Fibroblast of gingiva (primary cell): ENCODE data around the gene MS4A4A.
"Not testable (repeated sequence)": the region's sequence is repeated elsewhere in the genome, so short reads cannot be mapped to it uniquely, and the experiment has no call there.

ENCODE experiments used
- DNase-seq: peaks from one replicate; pipeline ENCODE4 v3.0.0-alpha.2; 2011; ENCODE audit warnings: low read depth

The MS4A4A gene

DNA sequence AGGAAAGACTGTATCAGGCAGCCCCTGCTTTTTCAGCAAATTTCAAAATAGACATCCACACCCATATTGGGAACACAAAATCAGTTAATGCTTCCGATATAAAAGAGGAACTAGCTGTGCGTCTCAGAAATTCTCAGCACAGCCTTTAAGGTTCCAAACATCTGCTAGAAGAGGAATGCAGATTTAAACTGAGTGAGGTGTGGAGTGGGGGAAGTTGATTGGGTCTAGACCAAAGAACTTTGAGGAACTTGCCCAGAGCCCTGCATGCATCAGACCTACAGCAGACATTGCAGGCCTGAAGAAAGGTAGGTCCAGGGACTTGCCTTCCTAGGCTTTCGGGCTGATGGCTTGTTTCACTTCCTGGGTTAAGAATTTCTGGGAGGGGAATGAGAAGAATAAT is at the start of gene MS4A4A:
TSS of gene MS4A4A (plus strand) at position 255 of the 400 bp plus-strand sequence. CDS start at position 265, 10 bp downstream.
- no peak for DNase-seq

GRCh38 chr11:60230681-60231080 is 49.8 kb upstream of the MS4A4A start:
- DNase-seq, result no peak

GRCh38 chr11:60235321-60235720 is 45.1 kb upstream of the MS4A4A start:
- no peak for DNase-seq

GRCh38 chr11:60240662-60241061 is 39.8 kb upstream of the MS4A4A start:
- no peak for DNase-seq

DNA sequence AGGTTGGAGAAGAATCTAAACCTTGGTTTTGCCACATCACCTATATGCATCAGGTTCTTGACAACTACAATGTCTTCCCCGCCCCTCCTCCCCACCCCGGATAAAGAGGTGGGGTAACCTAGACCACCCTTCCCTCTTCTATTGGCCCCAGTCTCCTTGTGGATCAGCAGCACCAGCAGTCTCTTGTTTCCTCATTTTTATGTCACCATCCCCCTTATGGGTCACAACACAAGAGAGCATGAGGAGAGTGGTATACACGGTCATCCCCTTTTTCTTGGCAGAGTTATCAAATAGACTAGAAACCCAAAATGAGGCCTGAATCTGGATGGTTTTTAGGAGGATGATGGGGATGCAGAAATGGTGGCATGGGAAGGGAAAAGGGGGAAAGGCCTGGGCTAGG is 38.7 kb upstream of the MS4A4A start:
- no peak for DNase-seq

- DNase-seq, result no peak
Observed at GRCh38 chr11:60242740-60243239, 37.7 kb upstream of the MS4A4A start, which contains the start of gene MS4A4E. Gene MS4A4E, minus strand, starts transcription at chr11:60243137. Its CDS starts 13,082 bp downstream, at chr11:60230055.

DNA sequence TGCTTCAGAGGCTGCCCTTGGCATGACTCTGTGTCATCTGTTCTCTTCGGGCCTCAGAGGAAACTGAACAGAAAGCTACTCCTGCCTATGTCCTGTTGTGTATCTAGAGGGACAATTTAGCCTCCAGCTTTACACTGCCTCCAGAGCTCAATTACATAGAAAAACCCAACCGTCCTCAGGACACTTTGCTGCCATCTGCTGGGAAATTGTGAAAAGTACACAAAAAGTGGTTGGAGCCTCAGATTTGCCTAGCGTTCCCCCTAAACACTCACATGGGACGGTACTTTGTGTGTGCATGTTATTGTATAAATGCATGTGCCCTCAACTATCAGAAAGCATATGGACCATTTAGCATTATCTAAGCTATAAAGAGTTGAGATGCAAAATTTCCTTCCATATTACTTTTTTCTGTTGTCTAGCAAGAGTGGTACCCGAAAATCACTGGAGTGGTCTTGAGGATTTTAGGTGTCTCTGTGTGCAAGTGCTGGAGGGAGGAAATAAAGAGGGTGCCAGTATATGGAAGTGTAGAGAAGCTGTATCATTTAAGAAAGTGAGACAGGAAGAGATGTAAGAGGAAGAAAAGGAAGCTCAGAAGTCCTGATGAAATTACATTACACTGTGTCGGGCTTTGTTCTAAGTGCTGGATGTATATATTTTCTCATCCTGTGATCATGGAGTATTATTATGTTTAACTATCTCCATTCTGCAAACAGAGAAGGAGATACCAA is 28.8 kb upstream of the MS4A4A start:
- DNase-seq, result peak; percentile 2

GRCh38 chr11:60252213-60253108 is 28.0 kb upstream of the MS4A4A start:
- DNase-seq, result no peak

DNA sequence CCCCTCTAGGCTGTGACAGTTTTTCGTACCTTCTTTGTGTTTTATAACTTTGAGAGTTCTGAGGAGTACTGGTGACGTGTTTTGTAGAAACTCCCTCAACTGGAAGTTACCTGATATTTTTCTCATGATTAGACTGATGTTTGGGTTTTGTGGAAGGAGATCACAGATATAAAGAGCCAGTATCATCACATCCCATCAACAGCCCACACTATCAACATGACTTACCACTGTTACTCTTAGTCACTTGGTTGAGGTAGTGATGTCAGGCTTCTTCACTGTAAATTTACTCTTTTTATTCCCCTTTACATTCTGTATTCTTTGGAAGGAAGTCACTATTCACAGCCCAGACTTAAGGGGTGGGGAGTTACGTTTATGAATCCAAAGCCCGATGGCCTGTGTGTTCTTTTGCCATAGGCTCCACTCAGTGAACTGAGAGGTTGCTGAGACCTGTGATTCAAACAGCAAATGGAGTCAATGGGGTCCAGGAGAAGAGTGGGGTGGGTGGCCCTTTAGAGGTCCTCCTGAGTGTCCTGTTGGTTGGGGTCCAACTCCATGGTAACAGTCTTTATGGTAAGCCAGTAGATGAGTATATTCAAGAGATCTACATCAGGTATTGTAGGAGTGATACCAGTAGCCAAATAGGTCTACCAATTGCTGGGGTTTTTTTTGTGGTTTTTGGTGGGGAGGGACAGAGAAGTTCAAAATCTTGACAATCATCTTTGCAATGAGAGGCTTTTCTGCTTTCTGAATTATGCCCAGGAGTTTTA is 22.3 kb upstream of the MS4A4A start:
- no peak for DNase-seq

DNA sequence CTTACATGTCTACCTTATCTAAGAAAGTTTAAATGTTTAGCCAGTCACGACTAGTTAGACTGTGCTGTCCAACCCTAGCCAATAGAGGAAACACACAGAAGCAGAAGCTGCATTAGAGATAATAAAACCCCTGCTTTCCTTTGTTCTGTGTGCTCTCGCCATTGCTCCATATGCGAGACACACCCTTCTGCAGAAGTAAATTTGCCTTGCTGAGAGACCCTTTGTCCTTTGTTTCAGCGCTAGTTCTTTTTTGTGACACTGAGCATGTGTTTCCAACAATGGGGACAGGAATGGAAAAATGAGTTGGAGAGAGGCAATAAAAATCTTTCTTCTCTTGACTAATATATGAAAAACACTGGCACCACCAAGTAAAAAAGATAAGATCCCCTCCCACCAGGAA is 19.5 kb upstream of the MS4A4A start:
- DNase-seq, result no peak

DNA sequence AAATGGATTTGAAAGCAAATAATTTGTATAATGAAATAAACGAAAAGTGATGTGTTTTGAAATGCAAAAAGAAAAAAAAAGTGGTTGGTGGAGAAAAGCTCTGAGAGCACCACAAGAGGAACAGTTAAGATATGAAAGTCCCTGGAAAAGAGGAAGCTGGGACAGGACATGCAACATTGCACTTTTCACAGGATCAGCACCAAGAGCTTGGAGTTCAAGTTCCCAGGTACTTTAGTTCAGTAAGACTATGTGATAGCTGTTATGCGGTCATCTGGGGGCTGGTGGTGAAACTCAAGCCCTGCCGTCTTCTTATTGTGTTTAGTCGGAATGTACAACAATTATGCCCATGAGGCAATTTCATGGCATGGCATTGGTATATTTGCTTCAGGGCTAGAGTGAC is 17.1 kb upstream of the MS4A4A start:
- no peak for DNase-seq

GRCh38 chr11:60264644-60265043 is 15.8 kb upstream of the MS4A4A start:
- DNase-seq, result no peak

DNA sequence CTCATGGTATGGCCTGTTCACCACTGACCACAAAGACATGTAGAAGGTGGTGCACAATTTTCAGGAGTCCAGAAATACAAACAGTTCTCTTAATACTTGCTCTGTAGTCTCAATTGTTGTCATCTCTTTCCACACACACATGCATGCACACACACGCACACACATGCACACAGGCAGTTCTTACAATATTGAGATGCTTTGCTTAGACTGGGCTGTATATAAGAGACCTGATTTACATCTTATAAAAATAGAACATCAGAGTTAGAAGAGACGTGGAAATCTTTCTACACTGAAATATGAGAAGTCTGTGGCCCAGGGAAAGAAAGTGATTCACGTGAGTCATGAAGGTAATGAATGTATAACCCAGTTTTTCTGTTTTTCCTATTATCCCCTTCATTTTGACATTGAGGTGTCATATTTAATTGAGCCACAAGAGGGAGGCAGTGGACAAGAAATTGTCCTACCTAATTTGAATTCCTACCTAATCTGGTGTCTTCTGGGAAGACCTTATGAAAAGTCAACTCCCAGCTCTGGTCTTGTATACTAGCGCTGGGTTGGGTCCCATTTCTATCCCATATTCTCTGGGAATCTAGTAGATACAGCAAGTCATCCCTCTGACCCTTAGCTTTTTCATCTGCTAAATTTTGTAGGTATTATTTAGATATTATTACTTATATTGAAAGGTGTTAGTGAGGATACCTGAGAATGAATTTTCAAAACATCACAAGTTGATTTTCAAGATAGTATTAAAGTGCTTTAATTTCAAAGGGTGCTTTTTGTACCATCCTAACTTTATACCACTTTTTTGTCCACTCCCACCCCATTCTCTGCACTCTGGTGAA is 14.9 kb upstream of the MS4A4A start:
- DNase-seq, result peak; percentile 2

DNA sequence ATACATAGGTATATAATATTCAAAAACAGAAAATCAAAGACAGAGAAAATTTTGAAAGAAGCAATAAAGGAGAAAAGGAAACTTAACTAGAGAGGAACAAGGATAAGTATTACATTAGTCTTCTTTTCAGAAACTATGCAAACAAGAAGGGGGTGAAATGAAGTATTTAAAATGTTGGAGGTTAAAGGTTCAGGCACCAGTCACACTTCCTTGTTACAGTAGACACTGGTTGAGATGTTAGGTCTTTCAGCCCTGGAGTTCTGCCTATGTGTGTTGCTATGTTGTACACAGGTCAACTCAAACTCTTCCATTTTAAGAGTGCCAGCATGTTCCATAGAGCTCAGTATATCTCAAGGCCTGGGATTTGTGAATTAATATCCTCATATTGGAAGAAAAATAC is 6.0 kb upstream of the MS4A4A start:
- no peak for DNase-seq

- DNase-seq, result no peak
Observed at GRCh38 chr11:60281485-60281884, 1.0 kb downstream of the MS4A4A start.

DNA sequence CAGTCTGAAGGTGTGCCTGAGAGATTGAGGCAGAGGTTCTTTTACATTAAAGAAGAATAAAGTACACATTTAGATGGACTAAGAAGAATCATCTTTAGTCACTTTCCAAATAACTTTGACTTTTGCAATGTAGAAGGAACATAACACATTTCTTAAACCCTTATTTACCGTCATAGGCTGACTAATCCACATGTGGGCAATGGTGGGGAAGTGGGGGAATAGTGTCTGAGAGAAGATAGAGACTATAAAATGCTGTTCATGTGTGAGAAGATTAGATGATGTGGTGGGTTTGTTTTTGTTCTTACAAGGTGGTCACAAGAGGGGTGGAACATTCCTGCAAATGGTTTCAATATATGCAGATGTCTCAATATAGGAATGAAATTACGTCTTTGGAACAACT is 1.8 kb downstream of the MS4A4A start:
- DNase-seq, result no peak

DNA sequence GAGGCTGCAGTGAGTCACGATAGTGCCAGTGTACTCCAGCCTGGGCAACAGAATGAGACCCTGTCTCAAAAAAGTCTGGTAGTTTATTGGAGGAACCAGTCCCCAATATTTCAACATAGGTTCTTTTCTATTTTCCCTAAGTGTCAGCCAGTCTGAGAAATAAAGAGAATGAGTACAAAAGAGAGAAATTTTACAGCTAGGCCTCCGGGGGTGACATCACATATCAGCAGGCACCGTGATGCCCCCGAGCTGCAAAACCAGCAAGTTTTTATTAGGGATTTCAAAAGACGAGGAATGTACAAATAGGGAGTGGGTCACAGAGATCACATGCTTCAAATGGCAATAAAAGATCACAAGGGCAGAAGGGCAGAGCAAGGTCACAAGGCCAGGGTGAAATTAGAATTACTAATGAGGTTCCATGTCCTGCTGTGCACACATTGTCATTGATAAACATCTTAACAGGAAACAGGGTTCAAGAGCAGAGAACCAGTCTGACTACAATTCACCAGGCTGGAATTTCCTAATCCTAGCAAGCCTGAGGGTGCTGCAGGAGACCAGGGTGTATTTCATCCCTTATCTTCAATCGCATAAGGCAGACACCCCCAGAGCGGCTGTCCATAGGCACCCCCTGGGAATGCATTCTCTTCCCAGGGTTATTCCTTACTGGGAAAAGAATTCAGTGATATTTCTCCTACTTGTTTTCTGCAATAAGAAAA is 5.1 kb downstream of the MS4A4A start:
- DNase-seq, result not testable (repeated sequence)

GRCh38 chr11:60288531-60288930 is 8.1 kb downstream of the MS4A4A start:
- DNase-seq, result no peak

- DNase-seq, result no peak
Observed at GRCh38 chr11:60292145-60292544, 11.7 kb downstream of the MS4A4A start.

- DNase-seq, result no peak
Observed at GRCh38 chr11:60301178-60301577, 20.7 kb downstream of the MS4A4A start.

DNA sequence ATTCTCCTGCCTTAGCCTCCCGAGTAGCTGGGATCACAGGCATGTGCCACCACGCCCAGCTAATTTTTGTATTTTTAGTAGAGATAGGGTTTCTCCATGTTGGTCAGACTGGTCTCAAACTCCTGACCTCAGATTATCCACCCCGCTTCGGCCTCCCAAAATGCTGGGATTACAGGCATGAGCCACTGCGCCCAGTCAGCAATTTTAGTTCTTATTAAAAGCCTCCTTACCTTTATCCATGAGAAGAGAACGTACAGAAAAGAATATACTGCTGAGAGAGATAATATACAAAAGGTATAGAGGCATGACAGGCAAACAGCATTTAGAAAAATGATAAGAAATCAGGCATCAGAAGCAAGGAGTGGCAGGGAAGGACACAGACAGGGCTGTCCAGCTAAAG is 21.4 kb downstream of the MS4A4A start:
- DNase-seq, result not testable (repeated sequence)
